Measurements from ENCODE around the gene ALKBH4. TPM values are rescaled to one million over a fixed set of nuclear protein-coding genes. Genes with fewer than 3 reads are reported as not detected.

ALKBH4 gene
- total and polyA plus RNA-seq, 9 donors = 6.2 to 15.5 (median 11.9) TPM

DNA sequence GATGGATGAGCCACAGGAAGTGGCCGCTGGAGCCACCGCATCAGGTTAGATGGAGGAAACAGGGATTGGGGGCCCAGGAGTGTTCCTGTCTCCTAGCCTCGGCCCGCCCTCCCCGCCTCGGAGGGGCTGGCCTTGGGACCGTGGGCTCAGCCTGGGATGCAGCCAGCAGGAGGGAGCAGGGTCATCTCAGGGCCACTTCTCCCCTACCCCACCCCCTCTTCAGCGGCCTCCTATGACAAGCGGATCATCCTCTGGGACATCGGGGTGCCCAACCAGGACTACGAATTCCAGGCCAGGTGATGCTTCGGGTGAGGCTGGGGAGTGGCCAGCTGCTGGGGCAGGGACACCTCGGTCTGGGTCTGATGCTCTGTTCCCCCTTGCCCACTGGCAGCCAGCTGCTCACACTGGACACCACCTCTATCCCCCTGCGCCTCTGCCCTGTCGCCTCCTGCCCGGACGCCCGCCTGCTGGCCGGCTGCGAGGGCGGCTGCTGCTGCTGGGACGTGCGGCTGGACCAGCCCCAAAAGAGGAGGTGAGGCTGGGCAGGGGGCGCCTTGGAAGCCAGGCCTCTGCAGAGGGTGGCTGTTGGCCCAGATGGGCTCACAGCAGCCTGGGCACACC, 4.8 kb upstream of the ALKBH4 start:
- no peak overlapping the region for H3K4me3 ChIP-seq
- H3K4me1 ChIP-seq (ENCODE audit: insufficient read depth) = peaks cover 7% of the 10 kb centered on the region
- 77 to 85% (median 77%) methylated on average over 23 to 24 of the region's 24 CpGs for WGBS, 3 donors
- H3K36me3 ChIP-seq = no peaks in the 10 kb centered on the region
- H3K9me3 ChIP-seq = no peaks in the 10 kb centered on the region
- peak in 2 of 5 donors; percentile 26 to 38 for DNase-seq
- no peak overlapping the region for H3K27ac ChIP-seq
- intact Hi-C loops (cut with DNase I) = no loop called here
- H3K27me3 ChIP-seq = no peaks in the 10 kb centered on the region
- TF ChIP-seq, protein P1, sequence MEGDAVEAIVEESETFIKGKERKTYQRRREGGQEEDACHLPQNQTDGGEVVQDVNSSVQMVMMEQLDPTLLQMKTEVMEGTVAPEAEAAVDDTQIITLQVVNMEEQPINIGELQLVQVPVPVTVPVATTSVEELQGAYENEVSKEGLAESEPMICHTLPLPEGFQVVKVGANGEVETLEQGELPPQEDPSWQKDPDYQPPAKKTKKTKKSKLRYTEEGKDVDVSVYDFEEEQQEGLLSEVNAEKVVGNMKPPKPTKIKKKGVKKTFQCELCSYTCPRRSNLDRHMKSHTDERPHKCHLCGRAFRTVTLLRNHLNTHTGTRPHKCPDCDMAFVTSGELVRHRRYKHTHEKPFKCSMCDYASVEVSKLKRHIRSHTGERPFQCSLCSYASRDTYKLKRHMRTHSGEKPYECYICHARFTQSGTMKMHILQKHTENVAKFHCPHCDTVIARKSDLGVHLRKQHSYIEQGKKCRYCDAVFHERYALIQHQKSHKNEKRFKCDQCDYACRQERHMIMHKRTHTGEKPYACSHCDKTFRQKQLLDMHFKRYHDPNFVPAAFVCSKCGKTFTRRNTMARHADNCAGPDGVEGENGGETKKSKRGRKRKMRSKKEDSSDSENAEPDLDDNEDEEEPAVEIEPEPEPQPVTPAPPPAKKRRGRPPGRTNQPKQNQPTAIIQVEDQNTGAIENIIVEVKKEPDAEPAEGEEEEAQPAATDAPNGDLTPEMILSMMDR (IDR thresholded peaks at IDR 0.05) = no peak
- TF ChIP-seq POLR2A (IDR thresholded peaks at IDR 0.05) (no peak), EP300 (IDR thresholded peaks at IDR 0.05) (no peak)

DNA sequence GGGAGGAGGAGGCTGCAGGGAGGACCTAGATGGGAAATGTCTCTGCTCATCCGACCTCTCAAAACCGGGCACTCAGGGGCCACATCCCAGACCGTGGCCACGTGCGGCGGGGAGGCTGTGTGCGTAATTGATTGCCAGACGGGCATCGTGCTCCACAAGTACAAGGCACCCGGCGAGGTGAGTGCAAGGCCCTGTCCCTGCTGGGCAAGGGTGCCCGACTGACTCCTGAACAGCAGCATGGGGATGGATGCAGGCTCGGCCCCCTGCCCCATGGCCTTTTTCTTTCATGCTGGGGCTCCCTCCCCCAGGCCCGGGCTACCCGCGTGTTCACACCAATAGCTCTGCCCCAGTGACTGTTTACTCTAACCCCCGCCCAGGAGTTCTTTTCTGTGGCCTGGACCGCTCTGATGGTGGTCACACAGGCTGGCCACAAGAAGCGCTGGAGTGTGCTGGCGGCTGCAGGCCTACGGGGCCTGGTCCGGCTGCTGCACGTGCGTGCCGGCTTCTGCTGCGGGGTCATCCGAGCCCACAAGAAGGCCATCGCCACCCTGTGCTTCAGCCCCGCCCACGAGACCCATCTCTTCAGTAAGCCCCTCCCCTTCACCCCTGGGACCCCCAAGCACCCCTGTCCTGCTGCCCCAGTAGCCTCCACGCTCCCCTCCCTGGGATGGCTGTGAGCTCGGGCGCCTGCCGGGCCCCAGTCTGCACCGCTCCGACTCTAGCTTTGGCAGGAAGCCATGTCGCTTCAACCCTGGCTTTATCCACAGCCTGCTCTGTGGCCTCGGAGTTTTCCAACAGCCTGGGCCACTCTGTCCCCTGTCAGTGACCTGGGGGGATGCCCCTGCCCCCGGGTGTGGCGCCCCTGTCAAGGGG, 4.1 kb upstream of the ALKBH4 start:
- TF ChIP-seq, protein P1 (IDR thresholded peaks at IDR 0.05) = no peak
- TF ChIP-seq POLR2A (IDR thresholded peaks at IDR 0.05) (no peak), EP300 (IDR thresholded peaks at IDR 0.05) (no peak)
- peak in 2 of 5 donors; percentile 41 to 53 for DNase-seq
- H3K36me3 ChIP-seq = no peaks in the 10 kb centered on the region
- 73 to 88% (median 77%) methylated on average over 38 to 40 of the region's 40 CpGs for WGBS, 3 donors
- no peaks in the 10 kb centered on the region for H3K27me3 ChIP-seq
- H3K27ac ChIP-seq = no peak overlapping the region
- no peak overlapping the region for H3K4me3 ChIP-seq
- intact Hi-C loops (cut with DNase I) = no loop called here
- H3K4me1 ChIP-seq (ENCODE audit: insufficient read depth) = peaks cover 13% of the 10 kb centered on the region
- H3K9me3 ChIP-seq = no peaks in the 10 kb centered on the region

DNA sequence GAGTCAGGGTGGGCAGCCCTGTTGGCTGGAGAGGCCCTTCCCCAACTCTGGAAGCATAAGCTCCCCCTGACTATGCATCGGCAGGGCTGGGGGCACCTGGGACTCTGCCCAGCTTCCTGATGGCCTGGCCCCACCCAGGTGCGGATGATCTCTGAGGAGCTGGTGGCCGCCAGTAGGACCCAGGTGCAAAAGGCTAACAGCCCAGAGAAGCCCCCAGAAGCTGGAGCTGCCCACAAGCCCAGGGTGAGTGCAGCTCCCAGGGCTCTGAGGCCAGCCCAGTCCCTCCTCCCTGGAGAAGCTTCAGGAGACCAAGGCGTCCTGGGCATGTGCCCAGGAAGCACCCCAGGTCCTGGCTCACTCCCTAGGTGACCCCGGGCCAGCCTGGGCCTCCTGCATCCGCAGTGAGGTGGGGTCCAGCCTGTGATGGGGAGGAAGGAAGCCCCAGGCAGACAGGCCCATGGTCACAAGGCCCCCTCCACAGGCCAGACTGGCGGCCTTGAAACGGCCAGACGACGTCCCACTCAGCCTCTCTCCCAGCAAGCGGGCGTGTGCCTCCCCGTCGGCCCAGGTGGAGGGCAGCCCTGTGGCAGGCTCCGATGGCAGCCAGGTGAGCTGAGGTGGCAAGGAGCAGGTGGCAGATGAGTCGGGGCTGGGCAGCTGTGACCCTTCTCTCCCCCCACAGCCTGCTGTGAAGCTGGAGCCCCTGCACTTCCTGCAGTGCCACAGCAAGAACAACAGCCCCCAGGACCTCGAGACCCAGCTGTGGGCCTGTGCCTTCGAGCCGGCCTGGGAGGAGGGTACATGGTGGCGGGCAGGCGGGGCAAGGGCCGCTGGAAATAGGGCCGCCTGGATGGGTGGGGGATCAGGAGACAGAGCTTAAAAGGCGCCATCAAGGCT, 3.2 kb upstream of the ALKBH4 start:
- Histone ChIP-seq H3K27ac (no peak overlapping the region), H3K9me3 (no peaks in the 10 kb centered on the region), H3K36me3 (no peaks in the 10 kb centered on the region), H3K4me3 (no peak overlapping the region), H3K27me3 (no peaks in the 10 kb centered on the region), H3K4me1 (ENCODE audit: insufficient read depth) (peaks cover 14% of the 10 kb centered on the region)
- WGBS, 3 donors = 72 to 86% (median 82%) methylated on average over 23 to 24 of the region's 24 CpGs
- intact Hi-C loops (cut with DNase I) = no loop called here
- DNase-seq = peak in 2 of 5 donors; percentile 28 to 38
- TF ChIP-seq EP300 (IDR thresholded peaks at IDR 0.05) (no peak), POLR2A (IDR thresholded peaks at IDR 0.05) (no peak)
- TF ChIP-seq, protein P1 (IDR thresholded peaks at IDR 0.05) = no peak

DNA sequence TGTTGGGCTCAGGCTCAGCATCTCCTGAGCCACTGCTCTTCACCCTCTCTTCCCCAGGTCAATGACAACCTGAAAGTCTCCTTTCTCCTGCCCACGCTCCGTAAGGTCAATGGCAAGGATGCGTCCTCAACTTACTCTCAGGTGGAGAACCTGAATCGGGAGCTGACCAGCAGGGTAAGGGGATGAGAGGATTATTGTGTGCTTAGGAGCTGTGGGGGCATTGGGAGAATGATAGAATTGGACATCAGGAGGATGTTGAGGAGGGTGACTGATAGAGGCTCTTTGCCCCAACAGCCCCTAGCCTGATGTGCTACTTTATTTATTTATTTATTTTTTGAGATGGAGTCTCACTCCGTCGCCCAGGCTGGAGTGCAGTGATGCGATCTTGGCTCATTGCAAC, 1.4 kb upstream of the ALKBH4 start:
- Histone ChIP-seq H3K4me1 (ENCODE audit: insufficient read depth) (peaks cover 14% of the 10 kb centered on the region), H3K27ac (no peak overlapping the region), H3K27me3 (no peaks in the 10 kb centered on the region), H3K4me3 (no peak overlapping the region), H3K9me3 (no peaks in the 10 kb centered on the region), H3K36me3 (no peaks in the 10 kb centered on the region)
- no peak for DNase-seq
- no peak for TF ChIP-seq POLR2A (IDR thresholded peaks at IDR 0.05)
- TF ChIP-seq, protein P1 (IDR thresholded peaks at IDR 0.05) = no peak
- TF ChIP-seq EP300 (IDR thresholded peaks at IDR 0.05) = no peak
- WGBS, 3 donors = 92 to 95% (median 95%) methylated on average over 7 of the region's 7 CpGs
- intact Hi-C loops (cut with DNase I) = no loop called here

Measured in ovary (tissue), 9 donors.